Effector CD4-positive, alpha-beta T cell (primary cell): Measurements from ENCODE around the gene AUP1.

Experiments
- DNase-seq: peaks from one replicate; pipeline ENCODE4 v3.0.0-alpha.2; 2020

AUP1 gene

DNA sequence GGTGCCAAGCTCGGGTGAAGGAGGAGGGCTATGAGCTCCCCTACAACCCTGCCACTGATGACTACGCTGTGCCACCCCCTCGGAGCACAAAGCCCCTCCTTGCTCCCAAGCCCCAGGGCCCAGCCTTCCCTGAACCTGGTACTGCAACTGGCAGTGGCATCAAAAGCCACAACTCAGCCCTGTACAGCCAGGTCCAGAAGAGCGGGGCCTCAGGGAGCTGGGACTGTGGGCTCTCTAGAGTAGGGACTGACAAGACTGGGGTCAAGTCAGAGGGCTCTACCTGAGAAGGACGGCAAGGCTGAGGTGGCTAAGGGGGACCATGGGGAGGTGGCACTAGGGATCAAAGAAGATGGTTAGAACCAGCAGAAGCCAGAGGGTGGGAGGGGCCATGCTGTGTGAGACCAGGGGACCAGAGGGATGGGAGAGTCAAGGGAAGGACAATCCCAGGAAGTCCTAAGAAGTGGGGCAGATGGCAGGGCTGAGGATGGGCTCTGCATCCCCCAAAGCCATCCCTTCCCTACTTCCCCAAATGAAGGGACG lies 27.4 kb upstream of the AUP1 start:
- DNase-seq = no peak

DNA sequence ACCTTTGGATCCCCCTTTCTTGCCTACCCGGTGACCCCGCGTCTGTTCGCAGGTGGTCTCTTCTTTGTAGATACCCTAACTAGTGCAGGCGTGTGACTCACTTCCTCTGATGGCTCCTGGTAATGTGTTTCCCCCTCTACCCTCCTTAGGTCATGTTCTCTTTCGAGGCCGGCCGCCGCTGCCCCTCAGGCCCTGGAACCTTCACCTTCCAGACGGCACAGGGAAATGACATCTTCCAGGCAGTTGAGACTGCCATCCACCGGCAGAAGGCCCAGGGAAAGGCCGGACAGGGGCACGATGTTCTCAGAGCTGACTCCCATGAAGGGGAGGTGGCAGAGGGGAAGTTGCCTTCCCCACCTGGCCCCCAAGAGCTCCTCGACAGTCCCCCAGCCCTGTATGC lies 26.7 kb upstream of the AUP1 start:
- no peak for DNase-seq

DNA sequence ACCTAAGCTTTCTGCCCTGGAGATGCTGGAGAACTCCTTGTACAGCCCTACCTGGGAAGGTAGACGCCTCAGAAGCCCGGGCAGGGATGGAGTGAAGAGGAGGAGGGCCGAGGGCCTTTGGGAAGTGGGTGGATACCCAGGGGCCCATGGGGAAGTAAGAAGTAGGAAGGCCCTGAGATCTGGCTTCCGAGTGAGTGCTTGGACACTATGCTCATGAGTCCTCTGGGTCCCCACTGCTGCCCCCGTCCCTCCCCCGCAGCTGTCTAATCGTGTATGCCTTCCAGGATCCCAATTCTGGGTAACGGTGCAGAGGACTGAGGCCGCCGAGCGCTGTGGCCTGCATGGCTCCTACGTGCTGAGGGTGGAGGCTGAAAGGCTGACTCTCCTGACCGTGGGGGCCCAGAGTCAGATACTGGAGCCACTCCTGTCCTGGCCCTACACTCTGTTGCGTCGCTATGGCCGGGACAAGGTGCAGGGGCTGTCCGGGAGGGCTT lies 26.2 kb upstream of the AUP1 start:
- DNase-seq = no peak

DNA sequence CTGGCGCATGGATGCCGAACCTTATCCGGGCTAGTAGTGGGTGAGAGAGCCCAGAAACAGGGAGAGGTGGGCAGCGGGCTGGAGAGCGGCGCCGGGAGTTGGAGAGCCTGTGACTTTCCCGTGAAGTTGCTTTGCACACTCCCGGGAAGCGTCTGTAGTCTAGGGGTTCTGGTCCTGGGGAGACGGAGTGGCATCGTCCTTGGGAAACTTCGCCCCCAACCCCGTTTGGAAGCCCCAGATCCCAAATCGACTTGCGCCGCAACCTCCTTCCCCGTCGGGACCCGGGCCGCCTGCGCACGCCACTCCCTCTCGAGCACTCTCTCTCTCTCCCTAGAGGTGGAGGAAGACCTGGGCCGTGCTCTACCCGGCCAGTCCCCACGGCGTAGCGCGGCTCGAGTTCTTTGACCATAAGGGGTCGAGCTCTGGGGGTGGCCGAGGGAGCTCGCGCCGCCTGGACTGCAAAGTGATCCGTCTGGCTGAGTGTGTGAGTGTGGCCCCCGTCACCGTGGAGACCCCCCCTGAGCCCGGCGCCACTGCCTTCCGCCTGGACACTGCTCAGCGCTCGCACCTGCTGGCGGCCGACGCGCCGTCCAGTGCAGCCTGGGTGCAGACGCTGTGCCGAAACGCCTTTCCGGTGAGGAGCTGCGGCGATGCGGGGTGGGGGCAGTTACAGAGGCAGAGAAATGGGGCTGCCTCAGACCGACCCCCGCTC lies 25.5 kb upstream of the AUP1 start:
- peak; percentile 24 for DNase-seq

DNA sequence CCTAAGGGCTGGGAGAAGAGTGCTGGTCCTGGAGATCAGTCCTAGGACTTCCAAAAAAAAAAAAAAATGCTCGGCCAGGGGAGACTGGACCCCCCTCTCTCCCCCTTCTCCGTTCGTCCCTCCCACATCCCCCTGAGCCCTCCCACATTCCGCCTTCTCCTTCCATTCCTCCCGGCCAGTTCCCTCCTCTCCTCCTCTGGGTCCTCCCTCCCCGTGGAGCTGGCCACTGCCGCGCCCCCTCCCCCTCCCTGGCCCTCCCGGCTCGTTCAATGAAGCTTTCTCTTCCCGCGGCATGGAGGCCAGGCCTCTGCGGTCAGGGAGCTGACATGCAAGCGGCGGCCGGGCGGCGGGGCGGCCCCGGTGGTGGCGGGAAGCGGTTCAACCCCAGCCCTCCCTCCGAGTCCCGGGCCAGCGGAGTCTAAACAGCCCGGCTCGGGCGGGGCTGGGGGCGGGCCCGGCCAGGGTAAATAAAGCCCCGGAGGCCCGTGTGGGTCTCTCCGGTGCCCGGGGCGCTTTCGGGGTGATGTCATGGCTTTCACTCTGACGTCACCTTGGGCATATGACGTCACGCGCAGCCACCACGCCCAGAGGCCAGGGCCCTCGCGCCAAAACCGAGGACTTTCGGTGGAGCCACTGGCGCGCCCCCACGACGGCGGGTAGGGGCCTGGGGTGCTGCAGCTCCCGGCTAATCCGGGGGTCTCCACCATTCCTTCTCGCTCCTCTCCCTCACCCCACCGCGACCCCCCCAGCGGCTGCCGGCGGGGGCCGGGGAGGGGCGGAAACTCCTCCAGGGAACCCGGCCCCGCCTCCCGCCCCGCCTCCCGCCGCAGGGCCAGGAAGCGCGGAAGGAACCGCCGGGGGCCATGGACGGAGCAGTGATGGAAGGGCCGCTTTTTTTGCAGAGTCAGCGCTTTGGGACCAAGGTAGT lies 24.6 kb upstream of the AUP1 start, which contains the start of the genes DOK1 and LOXL3:
Gene DOK1, plus strand, starts transcription at position 829 of the 928 bp plus-strand sequence. Its CDS starts 35 bp downstream, at position 864.
Gene LOXL3, minus strand, starts transcription at position 51 of the 928 bp plus-strand sequence. CDS start 1,308 bp downstream, outside the sequence.
- DNase-seq = peak; percentile 69

DNA sequence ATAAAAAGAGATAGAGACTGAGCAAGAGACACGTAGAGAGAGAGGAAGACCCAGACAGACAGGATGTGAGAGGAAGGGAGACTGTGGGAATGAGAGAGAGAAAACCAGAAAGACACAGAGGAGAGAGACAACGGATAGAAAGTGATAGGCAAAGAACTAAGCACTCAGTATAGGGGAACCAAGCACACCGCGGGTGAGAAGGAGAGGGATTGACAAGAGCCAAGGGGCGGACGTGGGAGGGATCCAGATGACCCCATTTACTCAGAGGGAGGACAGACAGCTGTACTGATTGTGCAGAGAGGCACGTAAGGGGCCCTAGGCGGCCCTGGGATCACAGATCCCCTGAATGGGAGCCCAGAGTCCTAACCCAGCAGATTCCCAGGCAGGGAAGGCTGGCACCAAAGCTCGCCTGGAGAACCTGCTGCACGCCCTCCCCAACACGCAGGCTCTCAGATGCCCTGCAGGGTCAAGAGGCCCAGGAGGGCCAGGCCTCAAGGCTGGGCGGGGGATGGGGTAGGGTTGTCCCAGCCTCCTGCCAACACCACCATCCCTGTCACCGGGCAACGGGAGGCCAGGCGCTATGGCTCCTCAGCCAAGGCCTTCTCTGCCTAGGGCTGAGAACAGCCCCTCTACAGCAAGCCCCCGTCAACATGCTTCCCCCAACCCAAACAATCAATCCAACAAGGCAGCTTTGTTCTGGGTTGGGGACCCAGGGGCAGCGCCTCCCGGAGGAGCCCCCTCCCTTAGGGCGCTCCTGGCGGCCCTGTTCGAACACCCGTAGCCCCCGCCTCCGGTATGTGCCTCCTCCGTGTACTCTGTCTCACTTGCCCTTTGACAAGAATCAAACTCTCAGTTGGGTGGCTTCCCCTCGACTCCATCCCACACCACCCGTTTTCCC lies 23.7 kb upstream of the AUP1 start:
- no peak for DNase-seq

DNA sequence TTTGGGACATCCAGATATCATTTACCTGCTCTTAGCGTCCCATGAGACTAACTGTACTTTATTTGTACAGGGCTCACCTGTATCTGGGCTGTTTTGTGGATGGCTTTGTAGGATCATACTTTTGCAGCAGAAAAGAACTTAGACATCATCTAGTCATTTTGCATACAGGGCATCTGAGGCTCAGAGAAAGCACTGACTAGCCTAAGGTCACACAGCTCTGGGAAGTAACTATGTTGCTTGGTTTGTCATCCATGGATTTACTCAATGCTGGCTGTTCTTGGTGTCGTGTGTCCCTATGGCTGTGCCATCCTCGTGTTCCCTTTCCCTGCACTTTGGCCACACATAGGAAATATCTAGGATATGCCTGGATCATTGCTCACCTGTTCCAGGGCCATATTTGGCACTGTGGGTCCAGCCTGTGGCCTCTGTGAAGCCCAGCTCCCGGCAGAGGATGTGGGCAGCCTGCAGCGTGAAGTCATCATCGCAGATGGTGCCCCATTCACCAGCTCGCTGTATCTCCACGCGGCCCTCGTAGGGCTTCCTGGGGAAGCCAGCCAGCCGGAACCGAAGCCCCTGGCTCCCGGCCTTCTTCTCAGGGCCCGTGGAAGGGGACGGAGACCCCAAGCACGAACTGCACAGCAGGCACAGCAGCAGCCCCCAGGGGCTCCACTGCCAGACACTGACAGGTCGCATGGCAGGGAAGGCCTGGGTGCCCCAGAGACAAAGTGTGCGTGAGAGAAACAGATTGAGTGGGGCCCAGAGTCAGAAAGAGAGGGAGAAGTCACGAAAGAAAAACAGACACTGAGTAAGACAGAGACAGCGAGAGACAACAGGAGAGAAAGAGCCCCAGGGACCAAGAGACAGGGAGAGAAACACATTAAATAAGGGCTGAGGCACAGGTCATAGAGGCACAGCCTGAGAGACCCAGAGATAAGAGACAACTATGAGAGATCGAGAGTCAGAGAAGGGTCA lies 22.7 kb upstream of the AUP1 start:
- DNase-seq = no peak

DNA sequence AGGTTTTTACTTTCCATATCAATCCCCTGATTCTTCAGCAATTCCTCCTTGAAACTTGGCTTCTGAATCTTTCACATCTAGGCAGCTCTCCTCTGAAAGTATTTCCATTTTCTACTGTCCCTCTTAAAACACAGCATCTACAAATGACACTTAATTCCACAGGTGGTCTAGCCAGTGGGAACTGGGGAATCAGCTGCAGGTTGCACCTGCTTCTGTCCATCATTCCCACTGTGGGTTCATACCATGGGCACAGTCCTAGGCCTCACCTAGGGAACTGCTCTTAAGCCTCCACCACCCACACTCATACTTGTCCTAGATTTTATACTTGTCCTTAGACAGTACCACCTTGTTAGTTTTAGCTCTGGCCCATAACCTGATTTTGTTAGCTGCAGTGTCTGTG lies 22.0 kb upstream of the AUP1 start:
- no peak for DNase-seq

DNA sequence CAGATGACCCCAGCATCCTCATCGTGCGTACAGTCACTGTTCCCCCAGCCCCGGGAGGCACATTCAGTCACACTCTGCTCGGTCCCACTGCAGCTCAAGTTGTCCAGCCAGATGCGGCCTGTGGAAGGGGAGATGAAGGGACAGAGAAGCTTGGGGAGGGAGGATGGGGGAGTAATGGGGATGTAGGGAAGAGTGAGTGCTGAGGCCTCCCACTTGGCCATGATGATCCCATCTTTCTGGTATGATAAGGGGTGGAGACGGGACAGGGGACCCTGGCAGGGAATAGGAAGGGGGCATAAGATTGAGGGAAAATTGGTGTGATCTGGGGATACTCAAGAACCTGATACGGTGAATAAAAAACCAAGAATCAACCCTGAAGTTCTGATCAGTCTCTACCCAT lies 20.7 kb upstream of the AUP1 start:
- DNase-seq = no peak

DNA sequence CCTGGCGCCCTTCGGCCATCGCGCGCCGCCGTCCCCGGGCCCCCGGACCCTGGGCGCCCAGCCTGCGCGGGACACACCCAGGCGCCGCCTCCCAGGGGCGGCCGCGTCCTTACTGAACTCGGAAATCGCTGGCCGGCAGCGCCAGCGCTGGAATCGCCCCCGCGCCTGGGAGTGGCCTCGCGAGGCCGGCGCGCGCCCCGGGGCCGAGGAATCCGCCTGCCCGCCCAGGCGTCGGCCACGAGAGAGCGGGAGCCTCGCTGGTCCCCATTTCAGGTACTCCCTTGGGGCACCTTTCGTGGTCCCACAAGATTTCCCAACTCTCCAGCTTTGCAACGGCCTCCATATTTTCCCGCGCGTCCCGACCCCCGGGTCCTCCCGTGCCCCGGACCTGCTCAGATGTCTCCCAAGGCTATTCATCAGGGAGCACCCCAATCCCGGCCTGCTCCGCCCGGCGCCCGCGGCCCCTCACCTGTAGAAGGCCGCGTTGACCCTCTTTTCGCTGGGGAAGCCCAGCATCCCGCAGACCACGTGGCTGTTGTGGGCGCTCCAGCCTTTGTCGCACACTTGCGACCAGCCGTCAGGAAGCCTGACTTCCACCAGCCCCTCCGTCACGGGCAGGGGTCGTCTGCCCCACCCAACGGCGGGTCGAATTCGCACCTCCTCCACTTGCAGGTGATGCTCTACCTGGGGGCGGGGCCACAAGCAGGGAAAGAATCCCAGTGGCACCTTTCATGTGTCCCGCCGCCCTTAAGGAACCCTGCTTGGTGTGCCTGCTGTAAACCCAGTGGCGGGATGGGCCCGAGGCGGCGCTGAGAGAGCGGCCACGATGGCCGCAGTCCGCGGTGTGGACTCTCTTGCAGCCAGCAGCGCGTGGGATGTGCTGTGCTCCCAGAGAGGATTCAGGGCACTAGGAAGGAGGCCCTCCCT lies 19.7 kb upstream of the AUP1 start:
- DNase-seq = no peak

DNA sequence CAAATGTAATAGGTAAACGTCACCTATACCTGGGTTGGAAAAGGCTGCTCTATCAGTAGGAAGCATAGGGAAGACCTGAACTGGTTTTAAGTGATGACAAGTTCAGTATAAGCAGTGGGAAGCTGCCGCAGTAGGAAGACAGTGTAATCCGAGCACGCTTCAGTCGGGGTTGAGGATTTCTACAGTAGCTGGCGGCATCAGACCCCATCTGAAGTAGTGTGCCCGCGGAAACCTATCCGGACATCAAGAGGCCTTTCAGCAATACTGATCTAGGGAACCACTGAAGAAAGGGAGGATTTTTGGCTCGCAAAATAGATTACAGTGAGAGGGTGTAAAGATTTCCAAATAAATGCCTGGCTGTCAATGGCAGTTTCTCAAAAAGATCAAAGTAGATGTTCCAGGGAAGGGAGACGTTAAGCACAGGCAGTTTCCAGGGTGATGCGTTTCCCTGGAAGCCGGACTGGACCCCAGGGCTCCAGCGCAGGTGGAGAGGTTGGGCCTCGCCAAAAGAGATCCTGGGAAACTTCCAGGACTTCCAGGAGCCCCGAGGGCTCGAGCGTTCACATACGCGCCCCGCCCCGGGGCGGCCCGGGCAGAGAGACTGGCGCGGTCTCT lies 18.9 kb upstream of the AUP1 start:
- DNase-seq = no peak

DNA sequence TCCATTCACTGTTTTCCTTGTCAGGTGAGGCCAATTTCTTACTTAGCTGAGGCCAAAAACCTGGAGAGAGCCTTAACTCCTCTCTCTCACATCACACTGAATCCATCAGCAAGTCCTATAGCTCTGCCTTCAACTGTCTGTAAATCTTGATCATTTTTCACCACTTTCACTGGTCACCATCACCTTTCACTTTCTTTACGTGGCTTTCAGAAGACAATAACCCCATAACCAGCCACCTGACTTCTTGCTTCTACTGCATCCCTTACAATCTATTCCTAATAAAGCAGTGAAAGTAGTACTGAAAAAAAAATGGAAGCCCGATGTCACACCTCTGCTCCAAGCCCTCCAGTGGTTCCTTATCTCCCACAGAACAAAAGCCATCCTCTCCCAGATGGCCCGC lies 16.5 kb upstream of the AUP1 start:
- DNase-seq = no peak

DNA sequence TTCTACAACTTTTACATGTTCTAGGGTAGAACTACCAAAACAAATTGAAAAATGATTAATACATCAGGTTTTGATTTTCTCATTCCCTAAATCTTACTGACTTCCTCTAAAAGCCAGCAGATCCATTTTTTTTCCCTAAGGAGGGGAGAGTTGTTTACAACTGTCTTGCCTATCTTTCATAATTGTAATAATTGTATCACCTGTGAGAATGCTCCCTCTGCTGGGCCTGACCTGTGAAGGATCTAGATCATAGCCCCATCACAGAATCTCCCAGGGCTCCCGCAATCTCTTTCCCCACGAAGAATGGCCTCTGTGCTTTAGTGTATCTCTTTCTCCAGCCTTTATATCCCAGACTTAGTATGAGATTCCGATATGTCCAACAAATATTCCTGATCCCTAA lies 15.1 kb upstream of the AUP1 start:
- no peak for DNase-seq

DNA sequence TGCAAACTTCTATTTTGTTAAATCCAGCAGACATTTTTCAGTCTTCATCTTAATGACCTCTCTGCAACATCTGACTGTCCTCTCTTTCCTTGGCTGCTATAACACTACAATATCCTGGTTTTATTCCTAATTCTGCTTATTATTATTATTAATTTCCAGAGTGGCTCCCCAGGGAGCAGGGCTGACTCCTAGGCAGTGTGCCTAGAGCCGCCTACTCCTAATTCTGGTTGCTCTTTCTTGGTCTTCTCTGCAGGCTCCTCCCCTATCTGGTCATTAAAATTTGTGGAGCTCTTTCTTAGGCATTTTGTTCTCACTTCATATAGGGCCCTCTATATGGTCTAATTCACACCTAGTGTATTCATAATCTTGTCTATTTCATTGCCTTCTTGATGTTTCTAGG lies 13.5 kb upstream of the AUP1 start:
- no peak for DNase-seq

DNA sequence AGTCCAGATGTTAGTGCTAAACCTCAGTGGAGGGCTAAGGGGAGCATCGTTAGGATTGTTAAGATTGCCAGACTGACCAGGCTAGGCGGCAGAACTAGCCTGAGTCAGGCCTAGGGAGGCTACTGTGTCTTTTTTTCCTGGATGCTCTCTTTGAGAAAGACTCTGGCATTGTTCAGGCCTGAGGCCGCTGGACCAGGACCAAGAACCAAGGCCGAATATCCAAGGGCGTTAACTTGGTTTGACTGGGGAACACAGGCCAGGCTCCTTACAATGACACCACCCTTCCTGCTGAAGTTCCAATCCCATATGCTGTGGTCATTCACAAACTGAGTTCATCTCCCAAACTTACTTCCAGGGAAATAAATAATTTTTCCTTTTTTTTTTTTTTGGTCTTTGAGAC lies 10.8 kb upstream of the AUP1 start:
- no peak for DNase-seq

DNA sequence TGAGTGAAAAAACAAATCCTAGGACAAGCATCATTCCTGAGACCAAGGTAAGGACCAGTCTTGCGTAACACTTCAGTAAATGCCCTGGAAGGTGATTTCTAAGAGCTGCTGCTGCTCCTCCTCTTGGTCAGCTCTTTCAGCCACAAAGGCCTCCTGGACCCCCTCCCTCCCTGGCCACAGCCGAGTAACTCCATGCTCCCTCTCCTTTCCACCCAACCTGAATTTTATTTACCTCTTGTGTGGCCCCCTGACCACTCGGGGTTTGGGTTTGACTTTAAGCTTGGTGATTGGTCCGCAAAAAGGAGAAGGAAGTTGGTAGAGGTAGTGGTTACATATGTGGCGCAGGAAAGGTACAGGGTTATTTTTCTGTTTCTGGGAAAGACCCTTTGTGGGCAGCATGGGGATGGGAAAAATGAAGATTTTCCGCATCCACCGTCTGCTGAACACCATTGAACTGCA lies 9.4 kb upstream of the AUP1 start:
- DNase-seq = no peak

DNA sequence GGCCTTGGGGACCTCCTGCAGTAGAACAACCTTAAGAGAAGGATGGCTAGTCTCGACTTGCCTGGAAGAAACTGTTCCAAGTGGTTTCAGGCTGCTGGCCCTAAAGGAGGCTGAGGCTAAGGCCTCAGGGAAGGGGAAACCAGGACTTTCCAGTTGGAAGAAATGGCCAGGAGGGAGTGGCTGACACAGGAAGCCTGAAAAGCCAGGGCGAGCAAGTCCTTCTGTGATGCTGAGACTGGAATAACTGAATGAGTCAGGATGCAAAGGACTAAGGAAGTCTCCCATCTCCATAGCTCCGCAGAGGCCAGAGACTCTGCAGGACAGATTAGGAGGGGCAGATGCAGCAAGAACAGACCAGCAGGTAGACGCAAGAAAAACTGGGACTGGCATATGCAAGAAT lies 7.6 kb upstream of the AUP1 start:
- no peak for DNase-seq

DNA sequence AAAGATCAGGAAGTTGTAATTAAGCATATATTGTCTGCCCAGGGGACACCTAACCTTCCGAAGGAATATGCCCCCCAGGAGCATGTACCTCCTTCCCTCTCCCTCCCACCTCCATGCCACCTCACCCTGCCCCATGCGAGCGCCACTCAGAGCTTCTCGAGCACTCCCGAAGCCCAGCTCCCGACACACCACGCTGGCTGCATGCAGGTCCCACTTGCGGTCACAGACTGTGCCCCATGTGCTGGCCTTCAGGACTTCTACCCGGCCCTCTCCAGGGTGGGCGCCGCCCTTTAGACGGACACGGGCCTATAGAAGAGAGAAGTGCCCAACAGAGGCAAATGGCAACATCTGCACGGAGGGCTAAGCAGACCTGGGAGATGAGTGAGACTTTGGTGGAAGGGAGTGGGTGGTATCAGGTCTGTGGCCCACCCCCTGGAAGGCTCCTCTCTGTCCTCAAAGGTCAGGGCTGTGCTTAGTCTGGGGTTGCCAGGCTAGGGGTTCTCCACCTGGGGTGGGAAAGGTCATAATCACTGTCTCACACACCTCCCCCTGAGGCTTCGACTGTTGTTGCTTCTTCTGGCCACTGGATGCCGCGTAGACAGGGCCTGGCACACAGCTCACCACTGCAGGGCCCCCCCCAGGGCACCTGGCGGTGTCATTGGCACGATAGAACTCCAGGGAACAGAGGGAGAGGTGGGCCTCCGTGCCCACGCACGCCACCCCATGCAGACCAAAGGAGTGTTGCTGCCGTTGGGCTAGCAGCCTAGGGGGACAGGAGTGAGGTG lies 6.9 kb upstream of the AUP1 start:
- no peak for DNase-seq
